Brain microvascular endothelial cell (primary cell): ENCODE measurements around the gene ANO3.
A peak's percentile ranks its signal among the peaks of the same experiment; 100 is the strongest.
"Not testable (repeated sequence)": the region's sequence is repeated elsewhere in the genome, so short reads cannot be mapped to it uniquely, and the experiment has no call there.

Source experiments
- DNase-seq: peaks from one replicate; pipeline ENCODE4 v3.0.0-alpha.2; 2020
- H3K27ac ChIP-seq: fragments of 250-450 bp; sonication (Bioruptor Pico); 2 replicates; pipeline ENCODE4 v1.5.1; 2020; ENCODE audit warnings: mild to moderate bottlenecking, moderate library complexity
- H3K27me3 ChIP-seq: fragments of 250-450 bp; sonication (Bioruptor Pico); replicated peaks from 2 replicates; pipeline ENCODE4 v1.5.1; 2020; ENCODE audit warnings: mild to moderate bottlenecking
- H3K36me3 ChIP-seq: fragments of 250-450 bp; sonication (Bioruptor Pico); replicated peaks from 2 replicates; pipeline ENCODE4 v1.5.1; 2020; ENCODE audit warnings: mild to moderate bottlenecking
- H3K4me3 ChIP-seq: 2 replicates; pipeline ENCODE4 v1.5.1; 2011; ENCODE audit warnings: low read depth, mild to moderate bottlenecking, control low read depth, low read length, moderate library complexity
- in situ Hi-C: cut with HindIII; loops from 2 replicates; pipeline ENCODE4 v1.10.0; 2017; ENCODE audit warnings: low sequenced_read_pairs, low pct_ligation_motif_present
- TF ChIP-seq, protein P1 (sequence below): IDR thresholded peaks from 2 replicates; pipeline ENCODE4 v1.5.1; 2011; ENCODE audit warnings: low read depth, mild to moderate bottlenecking, moderate library complexity, low read length, control low read depth, inconsistent platforms; ENCODE audit errors: missing control alignments

ANO3 gene

DNA sequence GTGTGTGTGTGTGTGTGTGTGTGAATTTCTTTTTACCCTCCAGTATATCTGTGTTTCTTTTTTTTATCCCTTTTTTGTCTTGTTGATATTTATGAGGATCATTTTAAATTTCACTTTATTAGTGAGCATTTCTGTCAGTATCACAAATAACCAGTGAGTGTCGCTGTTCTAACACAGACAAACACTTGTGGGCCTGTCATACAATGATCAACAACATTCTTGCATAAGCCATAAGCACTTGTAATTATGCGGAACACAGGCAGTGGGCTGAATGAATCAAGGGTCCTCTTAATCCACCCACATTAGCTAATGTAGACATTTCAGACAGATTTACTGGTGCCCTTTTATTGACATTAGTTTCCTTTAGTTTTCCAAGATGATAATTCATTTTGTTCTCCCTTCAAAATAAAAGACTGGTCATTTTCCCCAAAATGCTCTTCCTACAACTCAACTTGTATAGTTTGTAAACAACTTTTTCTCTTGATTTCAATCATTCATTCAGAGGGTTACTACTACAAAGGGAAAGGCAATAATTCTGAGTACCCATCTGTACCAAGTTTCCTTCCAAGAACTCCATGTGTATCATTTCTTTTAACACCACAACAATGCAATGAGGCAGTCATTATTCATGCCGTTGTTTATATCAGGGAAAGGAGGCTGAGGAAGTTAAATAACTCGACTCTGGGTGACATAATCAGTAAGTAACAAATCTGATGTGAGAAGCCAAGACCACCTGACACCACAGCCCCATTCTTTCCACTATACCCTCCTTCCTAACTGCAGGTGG is 34.5 kb upstream of the ANO3 start:
- in situ Hi-C loops, result no loop called here
- DNase-seq, result peak; percentile 66
- TF ChIP-seq, protein P1, sequence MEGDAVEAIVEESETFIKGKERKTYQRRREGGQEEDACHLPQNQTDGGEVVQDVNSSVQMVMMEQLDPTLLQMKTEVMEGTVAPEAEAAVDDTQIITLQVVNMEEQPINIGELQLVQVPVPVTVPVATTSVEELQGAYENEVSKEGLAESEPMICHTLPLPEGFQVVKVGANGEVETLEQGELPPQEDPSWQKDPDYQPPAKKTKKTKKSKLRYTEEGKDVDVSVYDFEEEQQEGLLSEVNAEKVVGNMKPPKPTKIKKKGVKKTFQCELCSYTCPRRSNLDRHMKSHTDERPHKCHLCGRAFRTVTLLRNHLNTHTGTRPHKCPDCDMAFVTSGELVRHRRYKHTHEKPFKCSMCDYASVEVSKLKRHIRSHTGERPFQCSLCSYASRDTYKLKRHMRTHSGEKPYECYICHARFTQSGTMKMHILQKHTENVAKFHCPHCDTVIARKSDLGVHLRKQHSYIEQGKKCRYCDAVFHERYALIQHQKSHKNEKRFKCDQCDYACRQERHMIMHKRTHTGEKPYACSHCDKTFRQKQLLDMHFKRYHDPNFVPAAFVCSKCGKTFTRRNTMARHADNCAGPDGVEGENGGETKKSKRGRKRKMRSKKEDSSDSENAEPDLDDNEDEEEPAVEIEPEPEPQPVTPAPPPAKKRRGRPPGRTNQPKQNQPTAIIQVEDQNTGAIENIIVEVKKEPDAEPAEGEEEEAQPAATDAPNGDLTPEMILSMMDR, result peak; percentile 64

DNA sequence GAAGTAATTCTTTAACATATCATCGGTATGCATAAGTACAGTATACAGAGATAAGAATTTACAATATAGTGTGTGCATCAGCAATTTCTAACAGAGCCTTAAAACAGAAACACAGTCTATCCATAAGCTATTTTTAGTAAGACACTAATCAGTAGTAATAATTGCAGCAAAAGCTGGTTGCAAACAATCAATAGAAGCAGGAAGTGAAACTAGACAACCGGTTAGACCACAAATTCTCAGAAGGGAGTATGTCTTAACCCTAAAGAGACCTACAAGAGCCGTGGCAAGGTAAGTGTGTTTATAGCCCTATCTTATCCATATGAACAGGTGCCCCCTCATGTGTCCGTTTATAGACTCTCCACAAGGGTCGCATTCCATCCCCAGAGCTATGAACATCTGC is 15.6 kb upstream of the ANO3 start:
- DNase-seq, in situ Hi-C loops, H3K27ac ChIP-seq, H3K36me3 ChIP-seq, H3K4me3 ChIP-seq, H3K27me3 ChIP-seq: not testable (repeated sequence)

More for the DNA sequence above, 34.5 kb upstream of the ANO3 start:
- Histone ChIP-seq H3K27ac (no peak overlapping the region), H3K27me3 (no peaks in the 10 kb centered on the region), H3K36me3 (no peaks in the 10 kb centered on the region), H3K4me3 (no peak overlapping the region)

DNA sequence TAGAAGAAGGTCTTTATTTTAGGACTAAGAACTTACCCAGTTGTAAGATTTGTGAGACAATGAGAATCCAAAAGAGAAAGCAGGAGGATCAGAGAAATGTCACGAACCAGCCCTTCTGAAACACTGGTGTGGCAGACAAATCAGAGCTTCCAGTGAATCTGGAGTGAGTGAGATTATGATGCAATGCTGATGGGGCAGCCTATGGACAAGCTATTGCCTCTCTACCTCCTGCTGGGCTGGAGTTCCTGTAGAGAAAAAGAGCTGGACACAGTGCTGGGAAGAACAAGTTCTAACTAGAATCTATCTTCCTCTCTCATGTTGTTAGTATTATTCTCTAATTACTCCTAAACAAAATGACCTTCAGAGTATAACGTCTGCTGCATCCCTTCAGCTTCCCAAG is 12.0 kb upstream of the ANO3 start:
- Histone ChIP-seq H3K36me3 (no peaks in the 10 kb centered on the region), H3K27ac (no peak overlapping the region), H3K4me3 (no peak overlapping the region), H3K27me3 (no peaks in the 10 kb centered on the region)
- in situ Hi-C loops, result no loop called here
- TF ChIP-seq, protein P1, result no peak
- peak; percentile 45 for DNase-seq

DNA sequence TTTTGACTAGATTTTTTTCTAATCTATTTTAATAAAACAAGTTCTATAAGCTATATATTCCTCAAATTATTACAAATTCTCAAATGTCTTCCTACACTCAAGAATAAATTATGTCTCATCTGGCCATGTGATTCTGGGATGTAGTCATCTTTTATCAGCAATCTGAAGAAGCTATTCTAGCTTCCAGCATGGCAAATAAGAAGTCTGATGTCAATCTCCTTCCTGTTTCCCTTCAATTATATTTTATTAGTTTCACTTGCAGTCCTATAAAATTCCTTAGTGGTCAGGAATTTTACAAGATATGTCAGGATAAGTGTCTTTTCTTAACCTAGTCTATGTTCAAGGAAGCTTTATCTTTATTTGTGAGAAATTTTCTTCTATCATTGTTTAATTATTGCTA is 10.4 kb upstream of the ANO3 start:
- in situ Hi-C loops, result no loop called here
- no peak for DNase-seq
- no peaks in the 10 kb centered on the region for H3K27me3 ChIP-seq
- H3K36me3 ChIP-seq, result no peaks in the 10 kb centered on the region
- no peak overlapping the region for H3K27ac ChIP-seq
- TF ChIP-seq, protein P1, result no peak
- no peak overlapping the region for H3K4me3 ChIP-seq

DNA sequence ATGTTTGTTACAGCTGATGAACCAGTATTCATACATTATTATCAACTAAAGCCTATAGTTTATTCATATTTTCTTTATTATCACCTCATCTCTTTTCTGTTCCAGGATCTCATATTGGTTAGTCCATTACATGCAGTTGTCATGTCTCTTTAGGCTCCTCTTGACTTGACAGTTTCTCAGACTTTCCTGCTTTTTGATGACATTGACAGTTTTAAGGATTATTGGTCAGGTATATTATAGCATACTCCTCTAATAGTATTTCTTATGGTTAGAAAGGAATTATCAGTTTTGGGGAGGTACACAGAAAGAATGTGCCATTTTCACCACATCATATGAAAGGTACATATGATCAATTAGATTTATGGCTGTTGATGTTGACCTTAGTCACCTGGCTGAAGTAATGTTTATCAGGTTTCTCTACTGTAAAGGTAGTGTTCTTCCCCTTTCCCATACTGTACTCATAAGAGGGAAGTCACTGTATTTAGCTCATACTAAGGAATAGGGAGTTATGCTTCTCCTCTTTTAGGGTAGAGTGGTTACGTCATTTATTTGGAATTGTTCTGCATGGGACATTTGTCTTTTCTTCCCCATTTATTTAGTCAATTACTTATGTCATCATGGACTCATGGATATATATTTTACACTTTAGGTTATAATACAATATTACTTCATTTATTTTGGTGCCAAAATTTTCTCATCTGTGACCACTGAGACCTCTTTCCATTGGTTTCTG is 9.4 kb upstream of the ANO3 start:
- Histone ChIP-seq H3K4me3 (no peak overlapping the region), H3K27ac (no peak overlapping the region), H3K36me3 (no peaks in the 10 kb centered on the region), H3K27me3 (no peaks in the 10 kb centered on the region)
- DNase-seq, result no peak
- in situ Hi-C loops, result no loop called here
- TF ChIP-seq, protein P1, result no peak

DNA sequence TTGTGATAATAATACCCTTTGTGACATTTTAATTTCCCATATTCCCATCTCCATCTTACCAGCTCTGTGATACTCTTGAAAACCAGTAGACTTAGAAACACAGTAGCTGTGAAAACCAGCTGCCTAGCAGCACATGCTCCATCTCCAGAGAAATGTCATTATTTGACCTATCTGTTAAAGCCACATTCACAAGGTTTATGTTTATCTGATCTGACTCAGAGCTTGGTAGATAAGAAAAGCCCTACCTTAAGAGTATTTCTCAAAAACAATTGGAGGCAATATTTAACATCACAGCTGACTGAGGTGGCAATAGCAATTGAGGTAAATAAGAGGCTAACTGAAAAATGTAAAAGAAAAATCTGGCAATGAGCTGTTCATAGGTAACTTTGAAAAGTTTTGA is 8.1 kb upstream of the ANO3 start:
- TF ChIP-seq, protein P1, result no peak
- in situ Hi-C loops, result no loop called here
- DNase-seq, result no peak
- Histone ChIP-seq H3K27me3 (no peaks in the 10 kb centered on the region), H3K36me3 (no peaks in the 10 kb centered on the region), H3K27ac (no peak overlapping the region), H3K4me3 (no peak overlapping the region)
